IMR-90 (cell line): ENCODE data around the gene MROH2A. TPM values are rescaled to one million over a fixed set of nuclear protein-coding genes. Genes with fewer than 3 reads are reported as not detected.

ENCODE experiments used
- ATAC-seq: fragments of 200-7000 bp; cut with Tn5 transposase; 2 replicates; pipeline ENCODE4 v1.9.1; 2020; ENCODE audit warnings: low read depth, mild to moderate bottlenecking, moderate library complexity
- BruUV-seq: library from RNA; stranded (reverse); fragments of 400-500 nt; replicated peaks from 2 replicates; lab custom pipeline; 2021; lab: Mats Ljungman, UMichigan
- CTCF ChIA-PET: fragments of 300-600 bp; formaldehyde crosslinking; extraction: SDS; loops from one replicate; lab custom pipeline; 2021; ENCODE audit warnings: antibody characterized with exemption; lab: Yijun Ruan, JAX
- POLR2A ChIA-PET: fragments of 300-600 bp; sonication (Branson Sonifier 250); formaldehyde crosslinking; loops from one replicate; lab custom pipeline; 2022; ENCODE audit warnings: antibody characterized with exemption; ENCODE audit not compliant: unreplicated experiment; lab: Charles Lee
- DNase-seq: peaks from one replicate; pipeline ENCODE4 v3.0.0; 2013
- H2AFZ ChIP-seq: replicated peaks from 2 replicates; pipeline ENCODE3; 2013; ENCODE audit warnings: low read length, mild to moderate bottlenecking; ENCODE audit not compliant: poor library complexity
- H2AK5ac ChIP-seq: 2 replicates; pipeline ENCODE4 v1.6.1; 2013; ENCODE audit warnings: low read depth, low read length, inconsistent platforms
- H2AK9ac ChIP-seq: replicated peaks from 2 replicates; pipeline ENCODE3; 2013; ENCODE audit warnings: mild to moderate bottlenecking, low read depth, low read length, moderate library complexity; ENCODE audit not compliant: poor library complexity
- H2BK120ac ChIP-seq: 2 replicates; pipeline ENCODE4 v1.6.1; 2013; ENCODE audit warnings: low read depth, low read length, inconsistent platforms
- H2BK15ac ChIP-seq: 3 replicates; pipeline ENCODE4 v1.6.1; 2013; ENCODE audit warnings: low read depth, low read length, inconsistent platforms
- H2BK20ac ChIP-seq: 2 replicates; pipeline ENCODE4 v1.6.1; 2013; ENCODE audit warnings: low read depth, mild to moderate bottlenecking, inconsistent platforms, low read length, moderate library complexity
- H2BK5ac ChIP-seq: 2 replicates; pipeline ENCODE4 v1.6.1; 2013; ENCODE audit warnings: mild to moderate bottlenecking, low read depth, low read length, inconsistent platforms; ENCODE audit not compliant: poor library complexity, severe bottlenecking
- H3K14ac ChIP-seq: replicated peaks from 2 replicates; pipeline ENCODE4 v1.6.1; 2013; ENCODE audit warnings: low read depth, low read length, inconsistent platforms
- H3K18ac ChIP-seq: 2 replicates; pipeline ENCODE4 v1.6.1; 2013; ENCODE audit warnings: low read depth, low read length, control low read depth
- H3K23ac ChIP-seq: 2 replicates; pipeline ENCODE4 v1.6.1; 2013; ENCODE audit warnings: low read depth, low read length, inconsistent platforms
- H3K27ac ChIP-seq: 2 replicates; pipeline ENCODE4 v1.5.1; 2013; ENCODE audit warnings: mild to moderate bottlenecking, control low read depth, low read length; ENCODE audit not compliant: insufficient read depth
- H3K27me3 ChIP-seq: 2 replicates; pipeline ENCODE4 v1.6.1; 2013; ENCODE audit warnings: low read length; ENCODE audit not compliant: control insufficient read depth, insufficient read depth
- H3K36me3 ChIP-seq: 2 replicates; pipeline ENCODE4 v1.6.1; 2013; ENCODE audit warnings: low read length, mixed read lengths; ENCODE audit not compliant: control insufficient read depth, insufficient read depth
- H3K4ac ChIP-seq: 2 replicates; pipeline ENCODE4 v1.6.1; 2013; ENCODE audit warnings: low read depth, low read length, inconsistent platforms
- H3K4me1 ChIP-seq: 2 replicates; pipeline ENCODE4 v1.6.1; 2013; ENCODE audit warnings: low read length, mixed read lengths; ENCODE audit not compliant: control insufficient read depth, insufficient read depth
- H3K4me2 ChIP-seq: 2 replicates; pipeline ENCODE4 v1.6.1; 2013; ENCODE audit warnings: low read depth, mild to moderate bottlenecking, control low read depth, low read length, moderate library complexity
- H3K4me3 ChIP-seq: 2 replicates; pipeline ENCODE4 v1.5.1; 2013; ENCODE audit warnings: low read depth, mild to moderate bottlenecking, control low read depth, low read length, moderate library complexity; ENCODE audit not compliant: insufficient read depth
- H3K56ac ChIP-seq: 2 replicates; pipeline ENCODE4 v1.6.1; 2013; ENCODE audit warnings: low read length, inconsistent platforms; ENCODE audit not compliant: insufficient read depth; ENCODE audit errors: extremely low read depth
- H3K79me1 ChIP-seq, 2 experiments: 2 replicates each; pipeline ENCODE4 v1.6.1; 2013; ENCODE audit warnings: low read length in 2 of 2, inconsistent platforms in 1 of 2, low read depth in 1 of 2
- H3K9ac ChIP-seq: 2 replicates; pipeline ENCODE4 v1.6.1; 2013; ENCODE audit warnings: low read depth, low read length, control low read depth
- H3K9me1 ChIP-seq: 2 replicates; pipeline ENCODE4 v1.6.1; 2013; ENCODE audit warnings: low read length, inconsistent platforms; ENCODE audit not compliant: insufficient read depth
- H3K9me3 ChIP-seq: 2 replicates; pipeline ENCODE4 v1.6.1; 2013; ENCODE audit warnings: low read length; ENCODE audit not compliant: control insufficient read depth, insufficient read depth
- H4K20me1 ChIP-seq: 2 replicates; pipeline ENCODE4 v1.6.1; 2013; ENCODE audit warnings: low read length, inconsistent platforms; ENCODE audit not compliant: insufficient read depth
- H4K5ac ChIP-seq: 2 replicates; pipeline ENCODE4 v1.6.1; 2013; ENCODE audit warnings: mild to moderate bottlenecking, low read depth, low read length, control low read depth
- H4K8ac ChIP-seq, 2 experiments: 2 replicates each; pipeline ENCODE4 v1.6.1; 2013; ENCODE audit warnings: low read depth in 2 of 2, low read length in 2 of 2, control low read depth in 1 of 2, inconsistent platforms in 1 of 2
- H4K91ac ChIP-seq: 2 replicates; pipeline ENCODE4 v1.6.1; 2013; ENCODE audit warnings: low read depth, low read length, inconsistent platforms; ENCODE audit not compliant: insufficient read depth
- BHLHE40 ChIP-seq: fragments of 150-350 bp; IDR thresholded peaks from 2 replicates; pipeline ENCODE4 v1.6.1; 2016; ENCODE audit warnings: mild to moderate bottlenecking, low read depth, low read length
- CEBPB ChIP-seq: IDR thresholded peaks from 2 replicates; pipeline ENCODE4 v1.6.1; 2012; ENCODE audit warnings: low read depth, low read length, improper control_type of control experiment
- CHD1 ChIP-seq: IDR thresholded peaks from 2 replicates; pipeline ENCODE4 v1.6.1; 2012; ENCODE audit warnings: low read depth, low read length, improper control_type of control experiment
- FOS ChIP-seq: fragments of 150-350 bp; IDR thresholded peaks from 2 replicates; pipeline ENCODE4 v1.6.1; 2016; ENCODE audit warnings: low read depth, low read length
- MAFK ChIP-seq: IDR thresholded peaks from 2 replicates; pipeline ENCODE4 v1.6.1; 2012; ENCODE audit warnings: low read depth, low read length, improper control_type of control experiment
- MAZ ChIP-seq: IDR thresholded peaks from 2 replicates; pipeline ENCODE4 v1.6.1; 2012; ENCODE audit warnings: low read depth, mild to moderate bottlenecking, low read length, improper control_type of control experiment, moderate library complexity, borderline replicate concordance
- MXI1 ChIP-seq: IDR thresholded peaks from 2 replicates; pipeline ENCODE4 v1.6.1; 2012; ENCODE audit warnings: low read depth, mild to moderate bottlenecking, low read length, moderate library complexity, borderline replicate concordance
- NFE2L2 ChIP-seq: fragments of 150-350 bp; IDR thresholded peaks from 2 replicates; pipeline ENCODE4 v1.6.1; 2016; ENCODE audit warnings: low read depth, mild to moderate bottlenecking, low read length
- POLR2A ChIP-seq: IDR thresholded peaks from 2 replicates; pipeline ENCODE4 v1.6.1; 2012; ENCODE audit warnings: mild to moderate bottlenecking, low read depth, low read length
- RAD21 ChIP-seq: IDR thresholded peaks from 2 replicates; pipeline ENCODE4 v1.6.1; 2012; ENCODE audit warnings: low read length, improper control_type of control experiment
- RCOR1 ChIP-seq: IDR thresholded peaks from 2 replicates; pipeline ENCODE4 v1.6.1; 2012; ENCODE audit warnings: mild to moderate bottlenecking, low read length, improper control_type of control experiment; ENCODE audit not compliant: insufficient replicate concordance
- RFX5 ChIP-seq: IDR thresholded peaks from 2 replicates; pipeline ENCODE4 v1.8.0; 2012; ENCODE audit warnings: low read depth, mild to moderate bottlenecking, low read length, moderate library complexity
- SMC3 ChIP-seq: fragments of 150-350 bp; IDR thresholded peaks from 2 replicates; pipeline ENCODE4 v1.6.1; 2016; ENCODE audit warnings: low read depth, mild to moderate bottlenecking, antibody characterized with exemption, low read length, moderate library complexity
- WGBS, 2 experiments: methylation state at CpG; one replicate each; pipeline versions ENCODE4 v1.1.5 to v1.1.7; 2013; ENCODE audit warnings: missing lambda C conversion rate in 2 of 2; ENCODE audit not compliant: insufficient read length in 1 of 2; ENCODE audit errors: extremely low coverage in 2 of 2; 5-methylcytosine and 5-hydroxymethylcytosine counted together
- dilution Hi-C: fragments of 300-500 bp; cut with HindIII; formaldehyde crosslinking; loops from one replicate; pipeline ENCODE4 v1.14.3; 2018; ENCODE audit warnings: low sequenced_read_pairs; ENCODE audit not compliant: unreplicated experiment
- in situ Hi-C: fragments of 300-500 bp; cut with MboI; formaldehyde crosslinking; loops from 3 replicates; pipeline ENCODE4 v1.14.3; 2019; ENCODE audit warnings: low sequenced_read_pairs, inconsistent platforms, mixed read lengths
- intact Hi-C: fragments of 100-400 bp; cut with micrococcal nuclease; formaldehyde crosslinking; loops from 2 replicates; pipeline ENCODE4 v1.10.0; 2022
- polyA plus RNA-seq, 3 experiments: library from polyadenylated mRNA; depleted of rRNA; stranded (reverse); fragments of >200 nt; gene quantifications; 2 replicates each; pipeline ENCODE4 v1.2.3, GENCODE V29; 2012; ENCODE audit warnings: low replicate concordance in 1 of 3
- total RNA-seq: library from RNA; depleted of rRNA; stranded (reverse); fragments of >200 nt; gene quantifications from 2 replicates; pipeline ENCODE4 v1.2.3, GENCODE V29; 2012
- TF ChIP-seq, protein P1 (sequence below): fragments of 150-350 bp; IDR thresholded peaks from 2 replicates; pipeline ENCODE4 v1.6.1; 2016; ENCODE audit warnings: low read depth, mild to moderate bottlenecking, low read length, moderate library complexity, borderline replicate concordance
- TF ChIP-seq, protein P2 (sequence below): fragments of 150-350 bp; IDR thresholded peaks from 2 replicates; pipeline ENCODE4 v1.6.1; 2017; ENCODE audit warnings: mild to moderate bottlenecking, antibody characterized with exemption, low read length, low read depth

MROH2A gene
- total and polyA plus RNA-seq, 2 of the 4 experiments (the other 2 are of a cell fraction) = not detected

GRCh38 chr2:233779722-233780121, 1.6 kb downstream of the MROH2A start:
- no peak overlapping the region for H4K91ac ChIP-seq
- ChIA-PET CTCF (no interaction called here), POLR2A (no interaction called here)
- H2BK20ac ChIP-seq = no peak overlapping the region
- no peak overlapping the region for H2AK9ac ChIP-seq
- ATAC-seq (no peak), DNase-seq (no peak)
- no peak overlapping the region for H3K9ac ChIP-seq
- H3K27me3 ChIP-seq = no peaks in the 10 kb centered on the region
- H2AK5ac ChIP-seq = no peak overlapping the region
- no peak overlapping the region for H2AFZ ChIP-seq
- no peak overlapping the region for H3K14ac ChIP-seq
- no TSS peak for BruUV-seq
- H4K8ac ChIP-seq = no peak overlapping the region
- dilution Hi-C loops (no loop called here), intact Hi-C loops (no loop called here), in situ Hi-C loops (no loop called here)
- no peak overlapping the region for H3K4ac ChIP-seq
- no peak overlapping the region for H2BK15ac ChIP-seq
- TF ChIP-seq MXI1 (no peak), MAZ (no peak), SMC3 (no peak), CHD1 (no peak), POLR2A (no peak), RCOR1 (no peak), NFE2L2 (no peak), FOS (no peak), CEBPB (no peak), MAFK (no peak), RFX5 (no peak), BHLHE40 (no peak), RAD21 (no peak)
- TF ChIP-seq, protein P1, sequence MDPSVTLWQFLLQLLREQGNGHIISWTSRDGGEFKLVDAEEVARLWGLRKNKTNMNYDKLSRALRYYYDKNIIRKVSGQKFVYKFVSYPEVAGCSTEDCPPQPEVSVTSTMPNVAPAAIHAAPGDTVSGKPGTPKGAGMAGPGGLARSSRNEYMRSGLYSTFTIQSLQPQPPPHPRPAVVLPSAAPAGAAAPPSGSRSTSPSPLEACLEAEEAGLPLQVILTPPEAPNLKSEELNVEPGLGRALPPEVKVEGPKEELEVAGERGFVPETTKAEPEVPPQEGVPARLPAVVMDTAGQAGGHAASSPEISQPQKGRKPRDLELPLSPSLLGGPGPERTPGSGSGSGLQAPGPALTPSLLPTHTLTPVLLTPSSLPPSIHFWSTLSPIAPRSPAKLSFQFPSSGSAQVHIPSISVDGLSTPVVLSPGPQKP = no peak
- TF ChIP-seq, protein P2, sequence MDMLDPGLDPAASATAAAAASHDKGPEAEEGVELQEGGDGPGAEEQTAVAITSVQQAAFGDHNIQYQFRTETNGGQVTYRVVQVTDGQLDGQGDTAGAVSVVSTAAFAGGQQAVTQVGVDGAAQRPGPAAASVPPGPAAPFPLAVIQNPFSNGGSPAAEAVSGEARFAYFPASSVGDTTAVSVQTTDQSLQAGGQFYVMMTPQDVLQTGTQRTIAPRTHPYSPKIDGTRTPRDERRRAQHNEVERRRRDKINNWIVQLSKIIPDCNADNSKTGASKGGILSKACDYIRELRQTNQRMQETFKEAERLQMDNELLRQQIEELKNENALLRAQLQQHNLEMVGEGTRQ = no peak
- H2BK120ac ChIP-seq = no peak overlapping the region
- no peak overlapping the region for H3K18ac ChIP-seq
- no peak overlapping the region for H3K4me3 ChIP-seq
- no peak overlapping the region for H3K4me2 ChIP-seq
- no peaks in the 10 kb centered on the region for H3K4me1 ChIP-seq
- H3K79me1 ChIP-seq = no peaks in the 10 kb centered on the region
- no peak overlapping the region for H4K5ac ChIP-seq
- H3K56ac ChIP-seq = no peak overlapping the region
- WGBS, 2 experiments = 88% methylated on average over 3 of the region's 4 CpGs; no CpG with 5 or more reads in 1 of the 2 experiments
- no peaks in the 10 kb centered on the region for H3K9me1 ChIP-seq
- no peaks in the 10 kb centered on the region for H4K20me1 ChIP-seq
- H3K23ac ChIP-seq = no peak overlapping the region
- no peak overlapping the region for H3K27ac ChIP-seq
- H3K9me3 ChIP-seq = peaks cover 3% of the 10 kb centered on the region; the same call in 1 of the 2 replicates
- no peaks in the 10 kb centered on the region for H3K36me3 ChIP-seq
- no peak overlapping the region for H2BK5ac ChIP-seq
